HG03196 (cell line): ENCODE data around the gene VPS29.

ENCODE experiments used
- ATAC-seq: cut with Tn5 transposase; IDR thresholded peaks from one replicate; pipeline ENCODE4 v1.9.1; 2021; ENCODE audit not compliant: unreplicated experiment

The VPS29 gene

DNA sequence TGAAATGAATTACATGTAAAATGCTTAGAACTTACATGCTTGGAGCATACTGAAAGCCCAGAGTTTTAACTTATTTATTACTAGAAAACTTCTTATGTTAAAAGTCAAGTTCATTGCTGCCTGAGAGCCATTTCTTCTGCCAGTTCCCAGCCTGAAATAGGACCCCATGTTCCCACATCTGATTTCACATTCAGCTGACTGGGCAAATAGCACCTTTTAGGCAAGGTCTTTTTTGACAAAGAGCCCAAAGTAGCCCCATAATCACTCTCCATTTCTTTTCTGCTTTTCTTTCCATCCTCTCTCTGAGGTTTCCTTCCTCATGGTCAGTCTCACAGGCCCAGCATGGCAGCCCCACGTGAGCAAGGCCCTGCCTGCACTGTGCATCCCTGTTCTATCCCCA lies 50.6 kb downstream of the VPS29 start:
- ATAC-seq, result no peak

DNA sequence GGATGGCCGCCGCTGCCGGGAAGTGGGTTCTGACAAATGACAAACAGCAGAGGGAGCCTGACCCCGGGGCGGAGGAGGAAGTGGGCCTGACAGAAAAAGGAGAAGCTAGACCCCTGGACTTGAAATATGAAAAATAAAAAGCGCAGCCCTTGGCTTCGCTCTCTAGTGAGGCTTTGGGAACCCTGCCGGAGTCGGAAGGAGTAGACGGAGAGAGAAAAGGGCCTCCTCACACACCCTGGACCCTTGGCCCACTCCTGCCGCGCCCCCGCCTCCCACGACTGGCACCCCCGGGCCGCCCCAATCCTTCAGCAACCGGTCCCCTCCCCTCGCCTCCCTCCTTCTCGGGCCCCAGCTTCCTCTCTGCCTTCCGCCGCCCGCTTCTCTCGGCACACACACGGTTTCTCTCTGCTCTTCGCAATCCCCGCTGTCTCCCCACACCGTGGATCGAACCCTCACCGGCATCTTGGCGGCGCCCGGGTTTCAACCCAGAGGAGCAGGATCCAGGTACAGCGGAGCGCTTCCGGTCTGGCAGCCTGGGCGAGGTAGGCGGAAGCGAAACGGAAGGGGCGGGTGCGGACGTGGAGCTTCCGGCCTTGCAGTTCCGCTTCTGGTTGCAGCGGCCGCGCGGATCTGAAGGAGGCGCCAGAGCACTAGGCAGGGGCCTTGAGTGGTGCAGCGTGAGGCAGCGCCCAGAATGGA lies 52.0 kb downstream of the VPS29 start, which contains the start of gene ARPC3:
Gene ARPC3 (minus strand): TSS at position 539 of the 699 bp plus-strand sequence. CDS start 77 bp downstream, at position 462.
- ATAC-seq, result peak; percentile 94

GRCh38 chr12:110444455-110444854 lies 57.5 kb downstream of the VPS29 start:
- no peak for ATAC-seq
